Measurements from ENCODE around the gene SERPINE1.

Gene SERPINE1

GRCh38 chr7:101154693-101155102 is 27.8 kb downstream of the SERPINE1 start:
- DNase-seq (ENCODE audit: low read depth, low spot score): no peak

DNA sequence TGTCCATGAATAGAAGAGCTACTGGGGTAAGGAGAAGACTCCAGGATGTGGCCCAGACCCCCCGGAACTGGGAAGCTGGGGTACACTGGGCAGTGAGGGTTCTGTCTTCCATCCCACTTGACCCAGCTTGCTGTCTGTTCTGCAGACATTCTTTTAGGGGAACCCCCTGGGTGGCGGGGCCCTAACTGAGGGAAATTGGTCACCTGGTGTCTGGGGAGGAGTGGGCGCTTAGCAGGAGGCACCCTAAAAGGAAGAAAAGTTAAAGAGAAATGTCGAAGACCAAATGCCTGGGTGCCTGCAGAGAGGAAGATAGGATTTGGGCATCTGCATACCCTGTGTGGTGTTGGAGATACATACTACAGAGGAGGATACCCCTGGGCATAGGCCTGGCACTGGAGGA is 28.4 kb downstream of the SERPINE1 start:
- no peak for DNase-seq (ENCODE audit: low read depth, low spot score)

GRCh38 chr7:101156277-101156676 is 29.4 kb downstream of the SERPINE1 start:
- no peak for DNase-seq (ENCODE audit: low read depth, low spot score)

DNA sequence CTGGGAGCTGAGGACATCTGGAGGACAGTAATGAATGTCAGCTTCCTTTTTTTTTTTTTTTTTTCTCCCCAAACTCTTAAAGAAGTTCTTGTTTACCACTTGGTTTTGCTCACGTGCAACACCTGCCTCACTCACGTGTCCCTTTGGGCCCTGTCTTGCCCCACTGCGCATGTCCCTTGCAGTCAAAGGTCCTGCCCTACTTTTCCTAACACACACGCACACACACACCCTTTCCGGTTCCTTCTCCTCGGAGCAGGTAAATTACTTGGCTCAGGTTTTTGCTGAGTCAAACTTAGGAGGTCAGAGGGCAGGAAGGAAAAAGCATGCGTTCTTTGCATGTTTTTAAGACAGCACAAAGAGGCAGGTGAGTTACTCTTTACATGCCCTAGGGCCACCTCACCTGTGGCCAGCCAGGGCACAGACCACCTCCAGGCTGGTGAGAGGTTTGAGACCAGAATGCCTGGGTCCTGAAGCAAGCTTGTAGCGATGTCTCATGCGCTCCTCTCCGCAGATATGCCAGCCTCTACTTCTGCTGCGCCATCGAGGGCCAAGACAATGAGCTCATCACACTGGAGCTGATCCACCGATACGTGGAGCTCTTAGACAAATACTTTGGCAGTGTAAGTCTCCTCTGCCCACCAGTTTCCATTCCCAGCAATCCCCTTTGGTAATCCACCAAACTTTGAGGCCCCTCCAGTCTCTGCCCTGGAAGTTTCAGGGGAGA is 30.1 kb downstream of the SERPINE1 start:
- DNase-seq (ENCODE audit: low read depth, low spot score): no peak

- no peak for DNase-seq (ENCODE audit: low read depth, low spot score)
Observed at GRCh38 chr7:101159696-101160674, 33.1 kb downstream of the SERPINE1 start.

GRCh38 chr7:101160910-101161309 is 34.0 kb downstream of the SERPINE1 start:
- DNase-seq (ENCODE audit: low read depth, low spot score): no peak

GRCh38 chr7:101161692-101162471 is 35.0 kb downstream of the SERPINE1 start:
- no peak for DNase-seq (ENCODE audit: low read depth, low spot score)

DNA sequence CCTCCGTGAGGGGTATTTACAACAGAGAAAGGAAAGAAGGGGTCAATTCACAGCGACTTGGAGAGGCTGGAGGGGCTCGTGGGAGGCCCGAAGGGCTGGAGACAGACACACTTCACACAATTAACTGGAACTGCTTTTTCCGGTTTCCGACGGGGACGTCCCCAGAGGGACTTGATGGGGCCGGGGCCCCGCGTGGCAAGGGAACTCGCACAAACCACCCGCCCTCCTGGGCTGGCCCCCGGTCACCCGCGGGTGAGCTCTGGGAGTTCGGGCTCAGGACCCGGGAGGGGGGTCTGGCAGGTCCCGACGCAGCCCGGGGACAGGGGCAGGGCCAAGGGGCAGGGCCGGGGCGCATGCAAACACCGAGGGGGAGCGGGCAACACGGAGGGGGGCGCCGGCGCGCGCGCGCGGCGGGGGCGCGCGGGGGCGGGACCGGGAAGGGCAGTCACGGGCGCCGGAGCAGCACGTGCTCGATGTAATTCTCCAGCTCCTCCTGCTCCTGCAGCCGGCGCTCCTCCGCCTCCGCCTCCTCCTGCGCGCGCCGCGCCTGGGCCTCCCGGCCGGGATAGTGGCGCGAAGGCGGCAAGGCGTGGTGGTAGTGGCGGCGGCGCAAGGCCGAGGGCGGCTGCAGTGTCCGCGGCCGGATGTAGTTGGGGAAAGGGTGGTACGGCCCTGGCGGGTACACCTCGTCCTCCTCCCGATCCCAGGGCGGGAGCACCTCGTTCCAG is 35.8 kb downstream of the SERPINE1 start:
- no peak for DNase-seq (ENCODE audit: low read depth, low spot score)

DNA sequence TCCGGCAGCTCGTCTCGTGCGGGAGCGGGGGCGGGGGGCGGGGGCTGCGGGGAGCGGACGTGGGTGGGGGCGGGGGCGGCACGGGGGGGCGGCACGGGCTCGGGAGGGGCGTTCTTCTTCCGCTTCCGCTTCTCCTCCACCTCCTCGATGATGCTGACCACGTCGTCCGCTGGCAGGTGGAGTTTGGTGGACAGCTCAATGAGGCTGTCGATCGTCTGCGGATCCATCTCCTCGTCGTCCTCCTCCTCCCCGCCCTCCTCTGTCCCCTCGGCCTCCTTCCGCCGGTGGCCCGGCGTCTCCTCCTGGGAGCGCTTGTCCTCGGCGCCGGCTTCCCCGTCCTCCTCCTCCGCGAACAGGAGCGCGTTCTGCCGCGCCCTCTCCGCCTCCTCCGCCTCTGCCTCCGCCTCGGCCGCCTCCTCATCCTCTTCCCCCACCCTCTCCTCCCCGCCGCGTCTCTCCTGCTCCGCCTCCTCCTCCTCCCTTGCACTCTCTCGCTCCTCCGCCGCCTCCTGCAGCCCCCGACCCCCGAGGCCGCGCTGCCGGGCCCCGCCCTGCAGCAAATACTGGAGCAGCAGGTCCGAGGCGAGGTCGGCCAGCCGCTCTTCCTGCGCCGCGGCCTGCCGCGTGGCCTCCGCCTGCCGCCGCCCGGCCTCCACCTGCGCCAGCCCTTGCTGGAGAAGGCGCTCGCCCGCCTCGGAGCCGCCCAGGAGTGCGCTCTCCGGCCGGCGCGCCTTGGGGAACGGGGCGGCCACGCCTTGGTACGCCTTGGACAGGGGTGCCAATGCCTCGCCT is 36.6 kb downstream of the SERPINE1 start:
- no peak for DNase-seq (ENCODE audit: low read depth, low spot score)

DNA sequence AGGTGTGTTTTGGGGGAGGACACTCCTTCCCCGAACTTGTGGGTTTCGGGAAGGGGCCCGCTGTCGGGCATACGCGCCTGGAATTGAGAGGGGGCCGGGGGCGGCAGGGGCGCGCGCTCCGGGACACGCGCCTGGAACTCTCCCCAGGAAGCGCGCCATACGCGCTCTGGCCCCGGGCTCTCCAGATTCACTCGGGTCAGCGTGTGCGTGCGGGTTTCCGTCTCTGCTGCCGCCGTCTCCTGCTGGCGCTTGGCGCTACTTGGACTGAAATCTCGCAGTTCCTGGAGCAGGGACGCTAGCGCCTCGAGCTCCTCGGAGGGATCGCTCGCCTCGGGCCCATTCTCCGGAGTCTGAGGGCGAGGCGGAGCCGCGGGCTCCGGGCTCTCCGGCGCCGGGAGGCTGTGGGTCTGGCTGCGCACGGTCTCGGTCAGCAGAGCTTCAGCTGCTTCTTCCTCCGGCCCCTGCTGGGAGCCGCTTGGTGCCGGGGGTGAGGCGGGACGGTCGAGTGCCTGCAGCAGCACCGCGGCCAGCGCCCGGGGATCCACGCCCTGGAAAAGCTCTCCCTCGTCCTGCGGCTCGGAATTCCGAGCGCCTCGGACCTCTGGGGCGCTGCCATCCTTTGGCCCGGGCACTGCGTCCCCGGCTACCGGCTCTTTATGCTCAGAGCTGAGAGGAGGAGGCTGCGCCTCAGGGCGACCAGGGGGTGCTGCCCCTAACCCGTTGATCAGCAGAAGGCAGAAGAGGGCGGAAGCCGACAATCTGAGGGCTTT is 37.4 kb downstream of the SERPINE1 start:
- no peak for DNase-seq (ENCODE audit: low read depth, low spot score)

GRCh38 chr7:101165075-101165957 is 38.4 kb downstream of the SERPINE1 start, which contains the start of gene VGF:
VGF (minus strand) TSS chr7:101165569; CDS start chr7:101164843, 726 bp downstream.
- peak; percentile 62 for DNase-seq (ENCODE audit: low read depth, low spot score)

DNA sequence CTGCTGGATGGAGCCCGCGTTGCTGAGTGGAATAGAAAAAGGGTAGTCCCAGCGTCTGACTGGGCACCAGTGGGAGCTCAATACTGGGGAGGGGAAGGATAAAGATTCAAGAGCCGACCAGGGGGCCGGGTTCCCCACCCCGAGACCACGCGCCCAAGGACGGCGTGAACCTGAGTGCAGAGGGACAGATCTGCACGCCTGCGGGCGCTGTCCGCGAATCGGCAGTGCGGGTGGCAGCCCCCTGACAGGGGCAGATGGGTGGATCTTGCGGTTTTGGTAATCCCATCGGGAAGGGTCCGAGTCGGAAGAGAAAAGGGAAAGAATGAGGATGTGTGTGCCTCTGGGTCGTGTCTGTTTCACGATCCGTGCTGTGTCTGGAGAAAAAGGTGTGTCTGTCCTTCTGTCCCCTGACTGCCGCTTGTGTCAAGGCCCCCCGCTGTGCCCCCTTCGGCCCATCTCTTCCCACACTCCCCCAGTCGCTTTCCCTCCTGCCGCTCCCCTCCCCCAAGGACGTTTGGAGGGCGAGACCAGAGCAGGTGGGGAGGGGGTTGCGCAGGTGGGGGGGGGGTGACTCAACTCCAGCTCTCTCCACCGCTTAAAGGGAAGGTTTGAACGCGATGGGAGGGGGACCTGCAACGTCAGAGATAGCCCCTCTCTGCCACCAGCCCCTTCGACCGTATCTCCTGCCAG is 39.2 kb downstream of the SERPINE1 start:
- DNase-seq (ENCODE audit: low read depth, low spot score): no peak

DNA sequence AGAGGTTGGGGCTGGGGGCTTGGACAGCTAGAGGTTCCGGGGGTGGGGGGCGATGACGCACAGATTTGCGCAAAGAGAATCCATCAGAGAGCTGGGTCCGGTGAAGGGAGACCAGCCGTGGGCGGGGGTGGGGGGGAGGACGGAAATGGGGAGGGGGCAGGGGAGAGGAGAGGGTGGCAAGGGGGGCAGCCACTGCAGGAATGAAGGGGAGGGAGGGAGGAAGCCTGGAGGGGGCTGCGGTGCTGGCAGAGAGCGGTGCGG is 39.7 kb downstream of the SERPINE1 start:
- no peak for DNase-seq (ENCODE audit: low read depth, low spot score)

GRCh38 chr7:101166909-101167644 is 40.2 kb downstream of the SERPINE1 start:
- DNase-seq (ENCODE audit: low read depth, low spot score): no peak

DNA sequence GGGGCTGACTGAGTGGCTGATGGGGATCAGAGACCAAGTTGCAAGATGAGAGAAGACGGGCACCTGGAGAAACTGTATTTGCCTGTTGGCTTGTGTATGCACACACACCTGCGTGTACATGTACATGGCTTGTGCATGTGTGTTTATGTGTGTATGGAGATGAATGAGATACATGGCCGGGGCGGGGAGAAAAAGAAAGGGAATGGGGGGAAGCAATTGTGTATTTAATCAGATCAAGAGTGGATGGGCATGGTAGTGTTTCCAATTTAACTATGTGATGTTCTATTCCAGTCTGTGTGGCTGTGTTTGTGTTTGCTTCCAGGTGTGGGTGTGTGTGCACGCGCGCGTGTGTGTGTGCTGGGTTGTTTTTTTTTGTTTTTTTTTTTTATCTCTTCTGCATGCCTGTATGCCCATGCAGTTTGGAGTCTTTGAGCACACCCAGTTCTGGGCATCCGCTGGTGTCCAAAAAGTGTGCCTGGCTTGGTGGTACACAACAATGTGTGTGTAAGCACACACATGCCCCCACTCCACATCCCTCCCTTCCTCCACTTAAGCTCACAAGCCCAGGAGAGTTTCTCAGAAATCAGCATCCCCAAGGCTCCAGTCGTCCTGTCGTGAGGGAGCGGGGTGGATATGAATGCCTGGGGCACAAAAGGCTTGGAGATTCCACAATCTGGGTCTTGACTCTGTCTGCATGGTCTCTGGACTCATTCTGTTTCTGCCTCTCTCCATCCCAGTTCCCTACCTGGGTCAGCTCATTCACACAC is 40.9 kb downstream of the SERPINE1 start:
- DNase-seq (ENCODE audit: low read depth, low spot score): no peak

- DNase-seq (ENCODE audit: low read depth, low spot score): no peak
Observed at GRCh38 chr7:101168412-101169049, 41.6 kb downstream of the SERPINE1 start.
